GM10266 (cell line): ENCODE data around the gene TNFRSF4.

Experiments used
- DNase-seq: peaks from one replicate; pipeline ENCODE4 v3.0.0; 2012; ENCODE audit errors: extremely low spot score
- TF ChIP-seq, protein P1 (sequence below): IDR thresholded peaks from 2 replicates; pipeline ENCODE4 v1.5.1; 2012; ENCODE audit warnings: mild to moderate bottlenecking, low read depth; ENCODE audit not compliant: control insufficient read depth, insufficient read depth; ENCODE audit errors: missing control alignments

TNFRSF4 gene

DNA sequence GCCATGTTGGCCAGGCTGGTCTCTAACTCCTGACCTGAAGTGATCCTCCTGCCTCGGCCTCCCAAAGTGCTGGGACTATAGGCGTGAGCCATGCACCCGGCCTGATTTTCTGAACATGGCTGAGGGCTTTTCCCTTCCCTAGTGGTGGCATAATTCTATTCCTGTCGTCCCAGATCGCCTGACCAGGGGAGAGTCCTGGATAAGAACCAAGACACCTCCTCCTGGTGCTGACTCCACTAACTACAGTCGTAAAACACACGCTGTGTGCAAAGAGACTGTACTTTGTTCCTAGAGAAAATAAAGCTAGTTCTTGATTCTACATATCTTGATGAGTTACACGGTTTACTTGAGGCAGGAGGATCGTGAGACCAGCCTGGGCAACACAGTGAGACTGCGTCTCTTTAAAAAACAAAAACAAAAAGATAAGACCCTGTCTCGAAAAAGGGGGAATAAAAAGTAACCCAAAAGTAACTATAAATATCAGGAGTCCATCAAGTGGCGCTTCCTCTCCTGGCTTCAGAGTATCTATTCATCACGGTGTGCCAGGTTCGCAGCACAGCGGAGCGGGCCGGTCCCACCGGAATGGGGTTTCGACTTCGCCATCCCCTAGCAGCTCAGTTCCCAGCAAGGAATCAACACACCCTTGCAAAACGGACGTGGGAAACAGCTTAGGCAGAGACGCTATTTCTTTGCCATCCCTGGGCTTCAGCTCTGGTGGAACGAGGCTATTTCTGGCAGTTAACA, 16.9 kb upstream of the TNFRSF4 start:
- TF ChIP-seq, protein P1, sequence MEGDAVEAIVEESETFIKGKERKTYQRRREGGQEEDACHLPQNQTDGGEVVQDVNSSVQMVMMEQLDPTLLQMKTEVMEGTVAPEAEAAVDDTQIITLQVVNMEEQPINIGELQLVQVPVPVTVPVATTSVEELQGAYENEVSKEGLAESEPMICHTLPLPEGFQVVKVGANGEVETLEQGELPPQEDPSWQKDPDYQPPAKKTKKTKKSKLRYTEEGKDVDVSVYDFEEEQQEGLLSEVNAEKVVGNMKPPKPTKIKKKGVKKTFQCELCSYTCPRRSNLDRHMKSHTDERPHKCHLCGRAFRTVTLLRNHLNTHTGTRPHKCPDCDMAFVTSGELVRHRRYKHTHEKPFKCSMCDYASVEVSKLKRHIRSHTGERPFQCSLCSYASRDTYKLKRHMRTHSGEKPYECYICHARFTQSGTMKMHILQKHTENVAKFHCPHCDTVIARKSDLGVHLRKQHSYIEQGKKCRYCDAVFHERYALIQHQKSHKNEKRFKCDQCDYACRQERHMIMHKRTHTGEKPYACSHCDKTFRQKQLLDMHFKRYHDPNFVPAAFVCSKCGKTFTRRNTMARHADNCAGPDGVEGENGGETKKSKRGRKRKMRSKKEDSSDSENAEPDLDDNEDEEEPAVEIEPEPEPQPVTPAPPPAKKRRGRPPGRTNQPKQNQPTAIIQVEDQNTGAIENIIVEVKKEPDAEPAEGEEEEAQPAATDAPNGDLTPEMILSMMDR = peak; percentile 10
- no peak for DNase-seq

DNA sequence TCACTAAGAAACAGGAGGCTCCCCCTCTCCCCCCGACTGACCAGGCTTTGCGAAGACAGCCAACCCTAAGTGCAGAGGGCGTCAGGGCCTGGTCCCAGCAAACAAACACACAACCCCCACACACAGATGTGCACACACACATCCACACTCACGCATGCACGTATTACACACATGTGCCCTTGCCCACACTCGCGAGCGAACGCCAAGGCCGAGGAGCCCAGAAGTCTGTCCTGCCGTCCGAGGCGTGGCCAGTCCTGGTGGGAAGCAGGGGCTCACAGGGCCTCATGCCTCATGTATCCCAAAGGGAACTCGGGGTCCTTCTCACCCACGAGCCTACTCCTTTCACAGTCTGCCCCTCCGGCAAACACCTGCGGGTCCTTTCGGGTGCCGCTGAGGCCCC, 15.8 kb upstream of the TNFRSF4 start:
- TF ChIP-seq, protein P1 = no peak
- DNase-seq = no peak

DNA sequence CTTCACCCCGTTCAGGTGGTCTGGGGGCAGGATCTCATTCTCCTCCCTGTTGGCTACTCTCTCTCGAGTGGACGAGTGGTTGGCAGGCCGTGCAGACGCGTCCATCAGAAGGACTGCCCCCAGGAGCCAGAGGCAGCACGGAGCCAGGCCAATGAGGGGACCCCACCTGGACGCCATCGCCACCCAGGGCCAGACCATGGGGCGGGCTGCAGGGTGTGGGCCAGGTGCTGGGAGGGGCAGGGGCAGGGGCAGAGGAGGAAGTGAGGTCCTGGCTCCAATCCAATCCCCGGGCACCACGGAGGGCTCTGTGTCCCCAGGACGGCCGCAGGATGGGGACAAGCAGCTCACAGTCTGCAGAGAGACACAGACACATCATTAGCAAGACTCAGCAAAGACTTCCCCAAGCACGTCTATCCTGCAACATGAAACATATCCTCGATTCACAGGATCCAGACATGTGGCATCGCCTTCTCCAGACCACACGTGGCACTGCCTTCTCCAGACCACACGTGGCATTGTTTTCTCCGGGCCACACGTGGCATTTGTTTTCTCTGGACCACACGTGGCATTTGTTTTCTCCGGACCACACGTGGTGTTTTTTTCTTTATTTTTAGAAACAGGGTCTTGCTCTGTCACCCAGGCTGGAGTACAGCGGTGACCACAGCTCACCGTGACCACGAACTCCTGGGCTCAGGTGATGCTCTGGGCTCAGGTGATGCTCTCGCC, 14.8 kb upstream of the TNFRSF4 start:
- TF ChIP-seq, protein P1 = no peak
- no peak for DNase-seq

DNA sequence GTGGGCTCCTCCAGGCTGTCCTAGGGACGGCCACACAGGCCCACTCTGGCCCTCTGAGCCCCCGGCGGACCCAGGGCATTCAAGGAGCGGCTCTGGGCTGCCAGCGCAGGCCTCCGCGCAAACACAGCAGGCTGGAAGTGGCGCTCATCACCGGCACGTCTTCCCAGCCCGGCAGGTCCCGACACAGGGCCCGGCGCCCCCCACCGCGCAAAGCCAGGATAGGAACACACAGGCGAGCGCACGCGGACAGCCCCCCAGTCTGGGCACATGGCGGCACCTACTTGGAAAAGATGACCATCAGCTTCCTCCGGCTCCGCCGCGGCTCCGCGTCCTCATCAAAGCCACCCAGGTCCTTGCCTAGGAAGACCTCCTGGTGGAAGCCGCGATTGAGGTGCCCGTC, 14.2 kb upstream of the TNFRSF4 start:
- TF ChIP-seq, protein P1 = no peak

DNA sequence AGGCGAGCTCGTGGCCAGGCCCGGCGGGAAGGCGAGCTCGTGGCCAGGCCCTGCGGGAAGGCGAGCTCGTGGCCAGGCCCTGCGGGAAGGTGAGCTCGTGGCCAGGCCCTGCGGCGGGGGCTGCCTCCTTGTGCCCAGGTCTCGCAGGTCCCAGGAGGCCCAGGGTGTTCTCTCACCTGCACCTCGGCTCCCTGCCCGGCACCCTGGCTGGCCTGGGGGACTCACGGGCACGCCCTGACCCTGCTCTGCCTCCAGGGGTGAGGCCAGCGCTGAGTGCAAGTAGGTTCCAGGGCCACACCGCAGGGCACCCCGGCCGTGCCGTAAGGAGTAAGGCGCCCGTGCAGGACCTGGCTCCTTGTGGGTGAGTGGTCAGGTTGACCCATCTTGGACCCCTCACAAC, 13.4 kb upstream of the TNFRSF4 start:
- TF ChIP-seq, protein P1 = no peak

More for the DNA sequence above, 14.2 kb upstream of the TNFRSF4 start:
- DNase-seq = no peak

DNA sequence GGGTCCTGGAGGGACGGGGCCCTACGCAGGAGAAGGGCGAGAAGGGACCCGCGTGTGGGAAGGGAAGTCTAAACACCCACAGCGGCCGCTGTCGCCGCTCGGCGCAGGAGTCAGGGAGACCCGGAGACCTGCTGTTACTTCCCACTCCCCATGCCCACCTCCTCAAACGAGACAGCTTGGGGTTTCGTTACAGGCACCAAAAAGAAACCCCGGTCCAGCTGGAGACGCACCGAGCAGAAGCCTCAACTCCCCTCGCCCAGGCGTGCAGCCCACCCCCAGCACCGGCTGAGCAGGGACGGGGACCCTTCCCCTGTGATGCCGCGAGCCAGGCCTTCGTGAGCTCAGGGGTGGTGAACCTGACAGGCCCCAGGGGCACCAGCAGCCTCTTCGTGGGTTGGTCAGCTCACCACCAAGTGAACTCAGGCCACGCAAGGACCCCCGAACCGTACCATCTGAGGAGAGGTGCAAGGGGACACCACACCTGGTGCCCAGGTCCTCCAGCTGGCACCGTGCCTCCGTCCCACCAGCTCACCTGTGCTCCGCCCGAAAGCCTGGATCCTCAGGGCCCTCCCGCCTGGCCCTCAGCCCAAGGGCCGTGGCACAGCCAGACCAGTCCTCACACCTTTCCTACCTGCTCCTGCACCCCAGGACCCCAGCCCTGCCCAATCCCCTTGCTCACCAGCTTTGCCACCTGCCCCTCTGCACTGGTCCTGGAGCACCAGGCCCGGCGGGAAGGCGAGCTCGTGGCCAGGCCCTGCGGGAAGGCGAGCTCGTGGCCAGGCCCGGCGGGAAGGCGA, 12.8 kb upstream of the TNFRSF4 start:
- no peak for DNase-seq
- TF ChIP-seq, protein P1 = no peak

More for the DNA sequence above, 13.4 kb upstream of the TNFRSF4 start:
- no peak for DNase-seq
